Testis (tissue), 3 donors: Measurements from ENCODE around the gene MAP2K4. TPM values are rescaled to one million over a fixed set of nuclear protein-coding genes. Genes with fewer than 3 reads are reported as not detected.

Source experiments
- DNase-seq: peaks from one replicate; pipeline ENCODE4 v3.0.0-alpha.2; 2019
- H3K27ac ChIP-seq, 2 donors: fragments of 200-600 bp; sonication (generic); one replicate each; pipeline ENCODE4 v1.5.1; 2019
- H3K27me3 ChIP-seq: fragments of 200-600 bp; sonication (generic); one replicate; pipeline ENCODE4 v1.5.1; 2019
- H3K36me3 ChIP-seq: fragments of 200-600 bp; sonication (generic); one replicate; pipeline ENCODE4 v1.5.1; 2017; ENCODE audit warnings: low read depth; ENCODE audit errors: missing control alignments
- H3K4me1 ChIP-seq: fragments of 200-600 bp; sonication (generic); one replicate; pipeline ENCODE4 v1.5.1; 2019
- H3K4me3 ChIP-seq, 2 donors: fragments of 200-600 bp; sonication (generic); one replicate each; pipeline ENCODE4 v1.5.1; 2017 to 2019
- H3K9me3 ChIP-seq: fragments of 200-600 bp; sonication (generic); one replicate; pipeline ENCODE4 v1.5.1; 2017
- CTCF ChIP-seq, 3 experiments: fragments of 450-650 bp in 2 of 3; fragments of 200-600 bp in 1 of 3; sonication (generic) in 1 of 3; IDR thresholded peaks; one replicate each; pipeline ENCODE4 v1.5.1; 2016 to 2019; ENCODE audit warnings: antibody characterized with exemption in 3 of 3, mild to moderate bottlenecking in 2 of 3, moderate library complexity in 1 of 3
- POLR2A ChIP-seq: fragments of 450-650 bp; IDR thresholded peaks from one replicate; pipeline ENCODE4 v1.6.1; 2017; ENCODE audit warnings: antibody characterized with exemption, mild to moderate bottlenecking, moderate library complexity
- WGBS, 2 donors: methylation state at CpG; one replicate each; pipeline ENCODE4 v1.1.5; 2018; 5-methylcytosine and 5-hydroxymethylcytosine counted together
- intact Hi-C: fragments of 100-400 bp; cut with DNase I; formaldehyde crosslinking; loops from one replicate; pipeline ENCODE4 v1.15.1; 2023; ENCODE audit warnings: low total_unique reads
- polyA plus RNA-seq: library from polyadenylated mRNA; stranded (reverse); fragments of 350-450 nt; fragmentation: Illumina TruSeq; extraction: RNeasy Lipid Tissue Mini Kit (QIAGEN cat#74804); gene quantifications from one replicate; pipeline ENCODE4 v1.2.3, GENCODE V29; 2014; ENCODE audit warnings: low read depth, low replicate concordance; ENCODE audit not compliant: insufficient read depth
- total RNA-seq, 2 donors: library from RNA; depleted of rRNA; stranded (reverse); fragments of >200 nt; gene quantifications; one replicate each; pipeline ENCODE4 v1.2.3, GENCODE V29; 2016

Gene MAP2K4
- total and polyA plus RNA-seq, 3 donors from 2014 or later = 22.4 to 47.7 (median 46.3) TPM

DNA sequence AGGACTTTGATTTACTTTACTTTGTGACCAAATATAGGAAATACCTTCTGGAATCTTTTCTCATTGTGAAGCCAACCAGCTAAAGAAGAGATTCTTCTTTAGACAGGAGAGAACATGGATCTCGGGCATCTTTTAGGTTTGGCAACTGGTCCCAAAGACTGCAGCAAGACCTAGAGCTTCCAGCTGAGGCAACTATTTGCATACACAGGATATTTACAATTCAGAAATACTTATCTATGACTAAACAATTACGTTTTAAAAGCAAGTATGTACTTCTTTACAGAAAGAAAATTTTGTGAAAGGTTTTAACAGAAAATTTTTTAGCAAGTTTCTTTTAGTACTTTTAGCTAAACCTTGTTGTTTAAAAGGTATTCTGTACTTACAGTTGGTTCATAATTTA, 106.5 kb downstream of the MAP2K4 start:
- Histone ChIP-seq H3K9me3 (no peaks in the 10 kb centered on the region), H3K27ac (no peak overlapping the region), H3K4me3 (no peak overlapping the region), H3K36me3 (no peaks in the 10 kb centered on the region), H3K4me1 (no peaks in the 10 kb centered on the region), H3K27me3 (no peaks in the 10 kb centered on the region)
- intact Hi-C loops = no loop called here
- no peak for DNase-seq
- TF ChIP-seq POLR2A (no peak), CTCF (IDR thresholded peaks at IDR 0.05) (no peak)
- 89 to 97% methylated on average over 2 of the region's 2 CpGs for WGBS, 2 donors

GRCh38 chr17:12127667-12128066, 107.0 kb downstream of the MAP2K4 start:
- no peaks in the 10 kb centered on the region for H3K4me1 ChIP-seq
- no peaks in the 10 kb centered on the region for H3K36me3 ChIP-seq
- no peaks in the 10 kb centered on the region for H3K27me3 ChIP-seq
- 42 to 72% methylated on average over 2 of the region's 2 CpGs for WGBS, 2 donors
- no peaks in the 10 kb centered on the region for H3K9me3 ChIP-seq
- intact Hi-C loops = no loop called here
- H3K27ac ChIP-seq = no peak overlapping the region
- DNase-seq = no peak
- TF ChIP-seq POLR2A (no peak), CTCF (IDR thresholded peaks at IDR 0.05) (no peak)
- H3K4me3 ChIP-seq = no peak overlapping the region

- no peaks in the 10 kb centered on the region for H3K27me3 ChIP-seq
- intact Hi-C loops = no loop called here
- WGBS, 2 donors = 95 to 96% methylated on average over 7 of the region's 7 CpGs
- DNase-seq = no peak
- no peaks in the 10 kb centered on the region for H3K36me3 ChIP-seq
- TF ChIP-seq POLR2A = no peak
- TF ChIP-seq CTCF (IDR thresholded peaks at IDR 0.05) = no peak
- H3K4me3 ChIP-seq = no peak overlapping the region
- H3K4me1 ChIP-seq = no peaks in the 10 kb centered on the region
- no peaks in the 10 kb centered on the region for H3K9me3 ChIP-seq
- H3K27ac ChIP-seq = no peak overlapping the region
These were observed 108.3 kb downstream of the MAP2K4 start for GRCh38 chr17:12128946-12129345.

DNA sequence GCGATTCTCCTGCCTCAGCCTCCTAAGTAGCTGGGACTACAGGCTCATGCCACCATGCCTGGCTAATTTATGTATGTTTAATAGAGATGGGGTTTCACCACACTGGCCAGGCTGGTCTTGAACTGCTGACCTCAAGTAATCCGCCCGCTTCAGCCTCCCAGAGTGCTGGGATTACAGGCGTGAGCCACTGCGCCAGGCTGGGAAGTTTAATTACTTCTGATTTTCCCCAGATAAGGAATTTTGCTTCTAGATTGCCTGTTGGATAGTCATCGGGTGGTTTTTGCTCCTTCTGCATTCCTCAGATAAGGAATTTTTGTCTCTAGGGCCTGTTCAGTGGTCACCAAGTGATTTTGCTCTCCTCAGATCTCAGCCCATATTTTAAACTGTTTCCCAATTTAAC, 112.5 kb downstream of the MAP2K4 start:
- no peaks in the 10 kb centered on the region for H3K27me3 ChIP-seq
- H3K4me3 ChIP-seq = no peak overlapping the region
- no peaks in the 10 kb centered on the region for H3K4me1 ChIP-seq
- TF ChIP-seq POLR2A (no peak), CTCF (IDR thresholded peaks at IDR 0.05) (no peak)
- intact Hi-C loops = no loop called here
- H3K27ac ChIP-seq = no peak overlapping the region
- H3K36me3 ChIP-seq = no peaks in the 10 kb centered on the region
- WGBS, 2 donors = 88 to 91% methylated on average over 6 of the region's 6 CpGs
- no peak for DNase-seq
- no peaks in the 10 kb centered on the region for H3K9me3 ChIP-seq

DNA sequence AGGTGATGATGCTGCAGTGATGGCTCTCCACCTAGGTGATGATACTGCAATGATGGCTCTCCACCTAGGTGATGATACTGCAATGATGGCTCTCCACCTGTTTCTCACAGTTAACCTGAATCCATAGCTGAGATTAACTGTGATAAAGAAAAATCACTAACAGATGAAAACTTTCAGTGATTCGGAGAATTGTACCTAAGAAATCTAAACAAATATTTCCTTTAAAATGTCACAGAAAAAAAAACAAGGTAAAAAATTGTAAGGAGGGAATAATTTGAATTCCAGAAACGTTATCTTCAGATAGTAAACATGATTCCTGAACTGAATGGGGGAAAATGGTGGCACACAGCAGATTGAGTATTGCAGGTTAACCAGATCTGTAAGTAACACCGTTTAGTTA, 113.4 kb downstream of the MAP2K4 start:
- Histone ChIP-seq H3K9me3 (no peaks in the 10 kb centered on the region), H3K27me3 (no peaks in the 10 kb centered on the region), H3K4me1 (no peaks in the 10 kb centered on the region), H3K36me3 (no peaks in the 10 kb centered on the region), H3K27ac (no peak overlapping the region), H3K4me3 (no peak overlapping the region)
- intact Hi-C loops = no loop called here
- 73 to 86% methylated on average over 3 of the region's 3 CpGs for WGBS, 2 donors
- no peak for DNase-seq
- TF ChIP-seq CTCF (IDR thresholded peaks at IDR 0.05) (no peak), POLR2A (no peak)
